G401 (cell line): ENCODE data around the gene ZC3H7B. TPM values are rescaled to one million over a fixed set of nuclear protein-coding genes. Genes with fewer than 3 reads are reported as not detected.

ENCODE experiments used
- DNase-seq: peaks from one replicate; pipeline ENCODE4 v3.0.0-alpha.2; 2015; ENCODE audit warnings: low spot score
- in situ Hi-C: cut with HindIII; loops from 2 replicates; pipeline ENCODE4 v1.10.0; 2016; ENCODE audit warnings: low sequenced_read_pairs, mixed read lengths
- total RNA-seq: library from RNA; depleted of rRNA; stranded (reverse); fragments of >200 nt; shearing (Covaris generic); gene quantifications from 2 replicates; pipeline ENCODE4 v1.2.3, GENCODE V29; 2014

Gene ZC3H7B
- total RNA-seq, 1 experiment from 2014 or later = 64.4 TPM

GRCh38 chr22:41367039-41367679 is 65.8 kb downstream of the ZC3H7B start:
- peak; percentile 95 for DNase-seq
- in situ Hi-C loops = no loop called here

GRCh38 chr22:41367680-41368542 is 66.6 kb downstream of the ZC3H7B start:
- DNase-seq = peak; percentile 87
- in situ Hi-C loops = no loop called here

GRCh38 chr22:41368543-41369423 is 67.5 kb downstream of the ZC3H7B start:
- DNase-seq = no peak
- in situ Hi-C loops = no loop called here

DNA sequence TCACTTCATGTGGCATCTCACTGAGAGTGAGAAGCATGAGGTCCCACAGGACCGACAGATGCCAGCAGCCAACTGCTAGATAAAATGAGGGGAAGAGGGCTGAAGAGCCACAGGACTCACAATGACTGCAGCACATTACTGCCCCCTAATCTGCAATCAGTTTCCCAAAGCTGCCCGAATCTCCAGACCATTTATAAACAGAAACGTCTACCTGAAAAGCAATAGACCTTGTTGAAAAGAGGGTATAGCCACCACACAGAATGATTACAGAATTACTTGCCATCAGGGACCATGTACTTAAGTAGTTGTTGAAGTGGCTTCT is 68.1 kb downstream of the ZC3H7B start:
- in situ Hi-C loops = no loop called here

GRCh38 chr22:41369837-41370236 is 68.5 kb downstream of the ZC3H7B start:
- in situ Hi-C loops = no loop called here
- no peak for DNase-seq

More for the DNA sequence above, 68.1 kb downstream of the ZC3H7B start:
- DNase-seq = peak; percentile 73

- in situ Hi-C loops = no loop called here
- DNase-seq = no peak
Observed at GRCh38 chr22:41377846-41378245, 76.5 kb downstream of the ZC3H7B start.

- in situ Hi-C loops = no loop called here
- peak; percentile 76 for DNase-seq
Observed at GRCh38 chr22:41380993-41381328, 79.6 kb downstream of the ZC3H7B start.

DNA sequence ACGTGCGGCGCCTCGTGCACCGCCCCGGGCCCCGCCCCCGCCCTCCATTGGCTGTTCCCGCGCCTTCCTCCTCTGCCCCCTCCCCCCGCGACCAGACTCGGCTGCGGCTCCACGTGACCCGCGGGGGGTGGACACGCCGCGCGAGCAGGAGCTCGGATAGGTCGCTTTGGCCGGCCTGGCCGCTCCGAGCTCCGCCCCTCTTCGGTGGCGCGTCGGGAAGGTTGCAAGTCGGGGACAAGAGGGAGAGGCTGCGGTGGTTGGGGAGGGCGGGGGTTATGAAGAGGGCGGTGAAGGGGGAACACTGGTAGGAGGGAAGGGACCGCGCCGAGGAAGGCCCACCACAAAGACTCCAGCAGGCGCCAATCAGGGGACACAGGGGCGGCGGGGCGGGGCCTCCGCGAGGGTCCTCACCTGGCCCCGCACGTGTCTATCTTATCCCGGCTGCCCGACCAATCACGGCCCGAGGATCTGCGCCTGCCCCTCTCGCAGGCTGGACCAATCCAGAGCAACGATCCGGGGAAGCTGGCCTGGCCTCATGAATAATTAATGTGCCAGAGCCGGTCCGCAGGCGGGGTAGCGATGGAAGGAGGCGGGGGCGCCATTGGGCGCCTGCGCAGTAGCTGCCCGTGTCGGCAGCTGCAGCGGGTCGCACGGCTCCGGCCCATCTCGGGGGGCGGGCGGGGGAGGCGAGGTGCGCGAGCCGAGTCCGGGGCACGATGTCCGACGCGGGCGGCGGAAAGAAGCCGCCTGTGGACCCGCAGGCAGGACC is 80.2 kb downstream of the ZC3H7B start, which contains the start of gene TEF:
TEF (plus strand) TSS at position 614 of the 769 bp plus-strand sequence; CDS start at position 717, 103 bp downstream.
- in situ Hi-C loops = no loop called here
- peak; percentile 99 for DNase-seq

DNA sequence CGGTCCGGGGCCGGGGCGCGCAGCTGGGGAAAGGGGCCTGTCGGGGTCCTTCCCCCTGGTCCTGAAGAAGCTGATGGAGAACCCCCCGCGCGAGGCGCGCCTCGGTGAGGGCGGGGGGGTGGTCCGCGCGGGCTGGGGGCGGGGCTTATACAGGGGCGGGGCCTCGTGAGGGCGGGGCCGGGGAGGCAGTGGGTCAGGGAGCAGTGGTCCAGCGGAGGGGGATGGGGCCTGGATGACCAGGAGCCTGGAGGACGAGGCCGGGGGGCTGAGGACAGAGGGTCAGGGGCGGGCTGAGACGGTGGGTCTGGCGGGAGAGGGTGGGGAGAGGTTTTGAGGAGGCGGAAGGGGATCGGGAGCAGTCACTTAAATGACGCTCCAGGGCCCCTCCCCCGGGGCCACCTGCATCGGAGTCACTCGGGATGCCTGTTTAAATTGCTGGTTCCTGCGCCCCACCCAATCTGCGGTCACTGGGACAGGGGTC is 80.8 kb downstream of the ZC3H7B start:
- in situ Hi-C loops = no loop called here
- DNase-seq = peak; percentile 65

- DNase-seq = peak; percentile 55
- in situ Hi-C loops = no loop called here
Observed at GRCh38 chr22:41382610-41383009, 81.3 kb downstream of the ZC3H7B start.

DNA sequence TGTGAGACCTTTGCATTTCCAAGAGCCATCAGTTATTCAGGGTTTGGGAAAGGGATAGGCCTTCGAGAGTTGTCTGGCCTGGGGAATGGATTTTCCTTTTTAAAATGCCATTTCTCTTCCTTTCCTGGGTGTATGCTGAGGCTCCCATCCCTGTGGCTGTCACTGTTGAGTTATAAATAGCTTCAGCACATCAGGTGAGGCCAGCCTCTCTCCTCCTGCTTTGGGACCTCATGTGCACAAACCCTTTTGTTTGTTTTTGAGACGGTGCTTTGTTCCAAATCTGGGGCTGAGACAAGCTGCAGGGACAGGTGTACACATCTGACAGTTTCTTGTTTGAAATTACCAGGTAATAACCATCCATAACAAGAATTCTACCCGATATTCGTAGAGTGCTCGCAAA is 81.8 kb downstream of the ZC3H7B start:
- peak; percentile 63 for DNase-seq
- in situ Hi-C loops = no loop called here

DNA sequence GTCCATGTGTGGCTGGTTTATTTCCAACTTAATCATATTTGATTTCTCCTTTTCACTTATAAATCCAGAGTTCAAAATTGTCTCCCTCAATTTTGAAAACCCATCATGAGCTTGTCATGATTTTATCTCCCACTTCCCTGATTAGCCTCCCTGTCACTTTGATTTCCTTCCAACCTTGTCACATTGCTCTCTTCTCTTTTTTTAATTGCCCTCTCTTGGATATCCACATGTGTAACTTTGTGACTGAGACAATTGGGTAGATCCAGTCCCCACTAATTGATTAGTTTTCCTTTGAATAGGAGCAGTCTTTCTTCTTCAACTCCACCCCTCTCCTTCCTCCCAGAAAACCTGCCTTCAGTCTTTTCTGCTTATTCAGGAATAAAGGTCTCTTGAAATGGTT is 82.8 kb downstream of the ZC3H7B start:
- in situ Hi-C loops = no loop called here

GRCh38 chr22:41387341-41387740 is 86.0 kb downstream of the ZC3H7B start:
- peak; percentile 90 for DNase-seq
- in situ Hi-C loops = no loop called here

More for the DNA sequence above, 82.8 kb downstream of the ZC3H7B start:
- DNase-seq = no peak

DNA sequence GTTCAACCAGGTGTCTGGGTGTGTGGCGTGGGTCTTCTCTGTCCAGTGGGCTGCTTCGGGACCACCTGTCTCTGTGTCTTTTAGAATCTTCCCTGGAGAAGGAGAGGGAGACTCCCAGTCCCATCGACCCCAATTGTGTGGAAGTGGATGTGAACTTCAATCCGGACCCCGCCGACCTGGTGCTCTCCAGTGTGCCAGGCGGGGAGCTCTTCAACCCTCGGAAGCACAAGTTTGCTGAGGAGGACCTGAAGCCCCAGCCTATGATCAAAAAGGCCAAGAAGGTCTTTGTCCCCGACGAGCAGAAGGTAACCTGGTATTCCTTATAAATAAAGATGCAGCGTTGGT is 92.7 kb downstream of the ZC3H7B start:
- DNase-seq = no peak
- in situ Hi-C loops = no loop called here

DNA sequence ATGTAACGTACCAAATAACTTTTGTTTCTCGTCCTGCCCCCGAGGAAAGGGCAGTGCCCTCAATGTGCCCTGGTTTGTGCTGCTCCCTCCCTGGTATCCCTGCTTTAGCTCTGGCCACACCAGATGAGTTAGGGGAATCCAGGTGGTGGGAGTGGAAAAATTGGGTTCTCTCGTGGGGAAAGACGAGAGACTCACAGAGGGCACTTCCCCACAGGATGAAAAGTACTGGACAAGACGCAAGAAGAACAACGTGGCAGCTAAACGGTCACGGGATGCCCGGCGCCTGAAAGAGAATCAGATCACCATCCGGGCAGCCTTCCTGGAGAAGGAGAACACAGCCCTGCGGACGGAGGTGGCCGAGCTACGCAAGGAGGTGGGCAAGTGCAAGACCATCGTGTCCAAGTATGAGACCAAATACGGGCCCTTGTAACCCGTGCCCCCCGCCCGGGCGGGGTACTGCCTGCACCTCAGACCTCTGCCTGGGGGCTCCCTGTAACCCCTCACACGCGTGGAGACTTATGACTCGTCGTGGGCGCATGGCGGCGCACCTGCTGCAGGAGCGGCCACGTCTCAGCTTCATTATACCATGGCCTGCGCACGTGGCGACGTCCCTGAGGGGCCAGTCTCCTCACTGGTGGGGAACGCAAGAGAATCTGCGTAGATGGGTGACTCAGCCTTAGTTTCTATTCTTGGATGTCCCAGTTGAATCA is 94.4 kb downstream of the ZC3H7B start:
- in situ Hi-C loops = no loop called here
- DNase-seq = no peak

- no peak for DNase-seq
Observed at GRCh38 chr22:41397143-41397811, 96.0 kb downstream of the ZC3H7B start.

DNA sequence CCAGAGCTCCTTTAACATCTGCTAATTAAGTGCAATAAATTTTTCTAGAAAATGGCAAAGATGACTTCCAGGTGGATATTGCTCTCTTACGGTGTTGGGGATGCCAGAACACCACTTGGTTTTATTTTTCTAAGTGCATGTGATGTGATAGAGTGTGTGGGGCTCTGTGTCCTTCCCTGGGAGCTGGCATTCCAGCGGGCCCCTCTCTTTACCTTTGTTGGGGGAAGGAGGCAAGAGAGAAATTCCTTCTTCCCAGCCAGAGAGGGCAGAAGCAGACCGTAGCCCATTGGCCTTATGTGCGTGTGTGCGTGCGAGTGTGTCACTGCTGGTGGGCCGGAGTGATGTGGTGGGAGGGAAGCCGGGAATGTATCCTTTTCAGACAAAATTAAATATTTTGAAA is 97.6 kb downstream of the ZC3H7B start:
- no peak for DNase-seq
- in situ Hi-C loops = no loop called here

More at GRCh38 chr22:41397143-41397811, 96.0 kb downstream of the ZC3H7B start:
- in situ Hi-C loops = no loop called here
